Stimulated activated naive CD8-positive, alpha-beta T cell treated with anti-CD3 and anti-CD28 coated beads, Interleukin-15, amount 100 ng/mL, for 72 hours (primary cell): ENCODE measurements around the gene TCF15.
A peak's percentile ranks its signal among the peaks of the same experiment; 100 is the strongest.

ENCODE experiments used
- ATAC-seq: fragments of 150-1000 bp; cut with Tn5 transposase; 2 replicates; pipeline ENCODE4 v1.10.0; 2021; ENCODE audit warnings: mild to moderate bottlenecking, moderate library complexity
- DNase-seq, 2 donors: peaks; one replicate each; pipeline ENCODE4 v3.0.0; 2021 to 2022
- H3K27ac Mint-ChIP-seq, 2 donors: one replicate each; pipeline ENCODE4 v1.8.0; 2022; ENCODE audit warnings: mild to moderate bottlenecking in 2 of 2, mixed read lengths in 2 of 2, moderate library complexity in 2 of 2
- H3K27me3 Mint-ChIP-seq: one replicate; pipeline ENCODE4 v1.8.0; 2022; ENCODE audit warnings: mixed read lengths
- H3K4me1 Mint-ChIP-seq: one replicate; pipeline ENCODE4 v1.8.0; 2022; ENCODE audit warnings: mild to moderate bottlenecking, mixed read lengths
- H3K4me3 Mint-ChIP-seq, 2 donors: one replicate each; pipeline ENCODE4 v1.8.0; 2022; ENCODE audit warnings: mild to moderate bottlenecking in 2 of 2, mixed read lengths in 2 of 2, moderate library complexity in 1 of 2
- H3K9me3 Mint-ChIP-seq, 2 donors: one replicate each; pipeline ENCODE4 v1.8.0; 2022; ENCODE audit warnings: mixed read lengths in 2 of 2

The TCF15 gene

DNA sequence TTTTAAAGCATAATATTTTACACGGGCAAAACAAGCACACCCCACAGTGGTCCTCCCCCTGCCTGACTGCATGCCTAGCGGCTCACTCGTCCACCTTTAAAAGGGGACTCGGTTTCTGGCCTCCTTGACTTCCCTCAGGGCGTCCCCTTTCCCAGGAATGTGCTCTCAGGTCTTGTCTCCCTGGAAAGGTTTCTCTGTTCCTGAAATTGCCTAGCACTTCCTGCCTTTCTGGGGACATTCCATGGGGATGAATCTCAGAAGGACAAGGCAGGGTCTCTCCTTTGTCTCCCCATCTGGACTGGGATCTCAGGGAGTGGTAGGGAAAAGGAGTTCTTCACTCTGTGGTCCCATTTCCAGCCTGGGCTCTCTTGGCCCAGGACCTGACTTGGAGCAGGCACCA is 4.9 kb downstream of the TCF15 start:
- no peaks in the 10 kb centered on the region for H3K9me3 Mint-ChIP-seq
- DNase-seq, result no peak
- H3K4me1 Mint-ChIP-seq, result peaks cover 5% of the 10 kb centered on the region
- H3K27ac Mint-ChIP-seq, result no peak overlapping the region
- ATAC-seq, result no peak
- no peak overlapping the region for H3K4me3 Mint-ChIP-seq
- H3K27me3 Mint-ChIP-seq, result peaks cover 39% of the 10 kb centered on the region

DNA sequence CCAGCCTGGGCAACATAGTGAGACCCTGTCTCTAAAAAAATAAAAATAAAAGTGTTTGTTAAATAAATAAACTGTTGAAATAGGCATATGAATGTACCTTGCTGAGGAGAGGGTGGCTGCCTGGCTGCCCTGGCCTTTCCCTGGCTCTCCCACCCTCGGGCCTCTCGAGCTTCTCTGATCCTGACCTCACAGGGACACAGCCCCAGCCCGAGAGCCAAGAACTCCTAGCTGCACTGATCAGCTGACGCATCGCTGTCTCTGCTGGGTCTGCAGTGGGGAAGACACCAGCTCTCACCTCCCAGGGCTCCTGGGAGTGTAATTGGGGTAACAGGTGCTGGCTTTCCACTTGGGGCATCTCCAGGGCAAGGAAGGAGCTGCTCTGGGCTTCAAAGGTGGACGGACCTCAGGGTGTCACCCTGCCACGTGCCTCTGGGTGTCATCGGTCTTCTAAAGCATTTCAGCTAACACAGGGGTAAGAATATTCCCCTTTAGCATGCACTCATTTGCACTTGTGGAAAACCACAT is 6.9 kb downstream of the TCF15 start:
- DNase-seq (no peak), ATAC-seq (no peak)
- Mint-ChIP-seq H3K27me3 (peaks cover 27% of the 10 kb centered on the region), H3K9me3 (no peaks in the 10 kb centered on the region), H3K27ac (no peak overlapping the region), H3K4me3 (no peak overlapping the region), H3K4me1 (peaks cover 4% of the 10 kb centered on the region)

DNA sequence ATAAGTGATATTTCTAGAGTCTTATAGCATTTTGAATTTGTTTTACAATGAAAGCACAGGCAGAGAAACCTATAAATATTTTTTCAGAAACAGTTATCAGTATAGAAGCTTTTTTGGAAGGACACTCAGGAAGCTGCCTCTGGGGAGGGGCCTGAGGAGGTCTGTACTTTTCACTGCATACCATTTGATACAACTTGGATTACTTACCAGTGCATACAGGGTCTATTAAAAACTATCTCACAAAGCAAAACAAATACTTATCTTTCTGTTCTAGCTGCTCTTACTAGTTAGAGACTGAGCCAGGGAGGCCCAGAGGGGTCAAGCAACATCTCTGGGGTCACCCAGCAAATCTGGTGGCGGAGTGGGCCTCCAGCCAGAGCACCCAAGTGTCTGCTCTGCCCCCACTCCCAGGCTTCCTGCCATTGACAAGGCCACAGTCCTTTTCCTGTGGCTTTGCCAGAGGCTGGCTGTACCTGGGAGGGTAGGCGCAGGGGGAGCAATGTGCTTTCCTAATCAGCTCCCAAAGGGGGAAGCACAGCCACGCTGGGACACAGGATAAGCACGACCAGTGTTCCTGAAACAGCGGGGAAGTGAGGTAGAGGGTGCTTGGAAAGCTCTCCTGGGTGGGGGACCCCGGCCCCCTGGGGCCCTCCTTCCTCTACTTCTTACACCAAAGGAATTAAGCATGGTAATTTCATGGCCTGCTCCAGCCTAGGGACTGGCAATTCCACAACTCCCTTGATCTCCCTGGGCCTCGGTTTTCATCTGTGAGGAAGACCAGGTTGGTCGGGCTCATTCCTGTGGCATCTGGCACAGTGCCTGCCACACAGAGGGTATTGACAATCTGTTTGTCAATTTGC is 7.8 kb downstream of the TCF15 start:
- no peaks in the 10 kb centered on the region for H3K4me1 Mint-ChIP-seq
- no peak overlapping the region for H3K4me3 Mint-ChIP-seq
- DNase-seq (no peak), ATAC-seq (no peak)
- H3K27ac Mint-ChIP-seq, result no peak overlapping the region
- no peaks in the 10 kb centered on the region for H3K9me3 Mint-ChIP-seq
- H3K27me3 Mint-ChIP-seq, result peaks cover 19% of the 10 kb centered on the region

DNA sequence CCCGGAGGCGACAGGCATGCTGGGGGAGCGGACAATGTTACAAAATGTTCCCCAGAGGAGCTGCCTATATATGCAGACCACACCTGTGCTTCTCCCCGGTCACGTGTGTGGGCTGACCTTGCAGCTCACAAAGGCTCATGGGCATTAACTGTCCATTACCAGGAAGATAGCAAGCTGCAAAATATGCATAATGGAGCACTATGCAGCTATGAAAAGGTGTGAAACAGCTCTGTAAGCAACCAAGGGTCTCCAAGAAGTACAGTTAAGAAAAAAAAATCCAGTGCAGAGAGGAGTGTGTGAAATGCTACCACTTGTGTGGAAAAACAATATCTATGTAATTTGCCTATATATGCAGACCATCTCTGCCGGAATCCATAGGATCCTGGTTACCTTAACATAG is 9.4 kb downstream of the TCF15 start:
- H3K27ac Mint-ChIP-seq, result no peak overlapping the region
- DNase-seq (no peak), ATAC-seq (no peak)
- no peaks in the 10 kb centered on the region for H3K9me3 Mint-ChIP-seq
- H3K4me1 Mint-ChIP-seq, result no peaks in the 10 kb centered on the region
- peaks cover 7% of the 10 kb centered on the region for H3K27me3 Mint-ChIP-seq
- no peak overlapping the region for H3K4me3 Mint-ChIP-seq

DNA sequence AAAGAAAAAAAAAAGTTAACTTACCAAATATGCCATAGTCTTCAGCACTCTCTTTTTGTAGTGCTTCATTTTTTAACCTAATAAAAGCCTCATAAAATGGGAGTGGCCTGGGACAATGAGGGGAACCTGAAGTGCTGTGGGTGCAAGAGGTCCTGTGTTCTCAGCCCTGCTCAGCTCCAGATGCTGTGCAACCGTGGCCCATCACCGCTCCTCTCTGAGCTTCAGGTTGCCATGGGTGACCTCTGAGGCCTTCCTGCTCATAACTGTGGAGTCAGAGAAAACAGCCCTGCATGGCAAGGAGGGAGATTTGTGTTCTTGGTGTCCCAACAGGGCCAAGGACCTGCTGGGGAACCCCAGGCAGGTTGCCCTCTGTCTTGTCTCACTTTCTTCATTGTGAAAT is 10.0 kb downstream of the TCF15 start:
- no peak overlapping the region for H3K27ac Mint-ChIP-seq
- H3K4me3 Mint-ChIP-seq, result no peak overlapping the region
- H3K9me3 Mint-ChIP-seq, result no peaks in the 10 kb centered on the region
- DNase-seq (no peak), ATAC-seq (no peak)
- no peaks in the 10 kb centered on the region for H3K4me1 Mint-ChIP-seq
- peaks cover 7% of the 10 kb centered on the region for H3K27me3 Mint-ChIP-seq

DNA sequence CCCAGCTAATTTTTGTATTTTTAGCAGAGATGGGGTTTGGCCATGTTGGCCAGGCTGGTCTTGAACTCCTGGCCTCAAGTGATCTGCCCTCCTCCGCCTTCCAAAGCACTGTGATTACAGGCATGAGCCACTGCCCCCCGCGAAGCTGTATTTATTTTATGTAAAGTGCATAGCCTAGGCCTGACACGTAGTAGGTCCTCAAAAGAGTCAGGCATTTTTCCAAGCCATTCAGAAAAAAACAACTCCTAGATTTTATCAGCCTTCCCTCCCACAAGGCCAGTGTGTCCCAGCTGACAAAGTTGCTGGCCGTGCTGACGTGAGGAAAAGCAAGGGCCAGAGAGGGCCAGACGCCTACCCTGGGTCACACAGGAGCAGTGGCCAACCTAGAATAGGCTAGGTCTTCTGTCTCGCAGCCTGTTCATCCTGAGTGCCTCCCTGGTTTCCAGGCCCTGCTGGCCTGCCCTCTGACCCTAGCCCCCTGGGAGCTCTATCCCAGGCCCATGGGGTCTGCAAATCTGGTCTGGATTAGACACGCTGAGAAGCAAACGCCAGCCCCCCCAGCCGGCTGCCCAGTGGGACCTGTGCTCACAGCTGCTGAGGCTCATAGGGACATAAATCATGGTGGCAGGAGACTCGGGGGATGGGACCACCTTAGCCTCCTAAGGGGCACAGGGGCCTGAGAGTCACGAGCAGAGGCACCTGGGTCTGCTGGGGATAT is 11.8 kb downstream of the TCF15 start:
- Mint-ChIP-seq H3K4me1 (no peaks in the 10 kb centered on the region), H3K9me3 (no peaks in the 10 kb centered on the region), H3K27me3 (peaks cover 4% of the 10 kb centered on the region), H3K27ac (peak overlapping the region in 1 of 2 donors; percentile 54), H3K4me3 (no peak overlapping the region)
- ATAC-seq, result no peak
- DNase-seq, result no peak

DNA sequence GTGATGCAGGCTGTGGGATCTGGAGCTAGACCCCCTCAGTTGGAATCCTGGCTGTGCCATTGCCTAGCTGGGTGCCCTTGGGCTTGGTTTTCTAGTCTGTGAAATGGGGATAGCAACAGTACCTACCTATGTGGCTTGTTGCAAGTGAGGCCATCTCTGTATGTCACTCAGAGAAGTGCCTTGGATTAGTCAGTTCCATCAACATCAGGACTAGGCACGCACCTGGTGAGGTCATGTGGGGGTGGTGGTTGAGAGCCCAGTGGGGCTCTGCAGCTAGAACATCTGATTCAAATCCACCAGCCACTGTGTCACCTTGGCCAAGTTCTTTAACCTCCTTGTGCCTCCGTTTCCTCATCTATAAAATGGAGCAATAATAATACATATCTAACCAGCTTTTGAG is 12.5 kb downstream of the TCF15 start:
- no peaks in the 10 kb centered on the region for H3K4me1 Mint-ChIP-seq
- H3K4me3 Mint-ChIP-seq, result no peak overlapping the region
- no peak overlapping the region for H3K27ac Mint-ChIP-seq
- H3K27me3 Mint-ChIP-seq, result peaks cover 12% of the 10 kb centered on the region
- no peak for ATAC-seq
- no peaks in the 10 kb centered on the region for H3K9me3 Mint-ChIP-seq
- DNase-seq, result no peak

DNA sequence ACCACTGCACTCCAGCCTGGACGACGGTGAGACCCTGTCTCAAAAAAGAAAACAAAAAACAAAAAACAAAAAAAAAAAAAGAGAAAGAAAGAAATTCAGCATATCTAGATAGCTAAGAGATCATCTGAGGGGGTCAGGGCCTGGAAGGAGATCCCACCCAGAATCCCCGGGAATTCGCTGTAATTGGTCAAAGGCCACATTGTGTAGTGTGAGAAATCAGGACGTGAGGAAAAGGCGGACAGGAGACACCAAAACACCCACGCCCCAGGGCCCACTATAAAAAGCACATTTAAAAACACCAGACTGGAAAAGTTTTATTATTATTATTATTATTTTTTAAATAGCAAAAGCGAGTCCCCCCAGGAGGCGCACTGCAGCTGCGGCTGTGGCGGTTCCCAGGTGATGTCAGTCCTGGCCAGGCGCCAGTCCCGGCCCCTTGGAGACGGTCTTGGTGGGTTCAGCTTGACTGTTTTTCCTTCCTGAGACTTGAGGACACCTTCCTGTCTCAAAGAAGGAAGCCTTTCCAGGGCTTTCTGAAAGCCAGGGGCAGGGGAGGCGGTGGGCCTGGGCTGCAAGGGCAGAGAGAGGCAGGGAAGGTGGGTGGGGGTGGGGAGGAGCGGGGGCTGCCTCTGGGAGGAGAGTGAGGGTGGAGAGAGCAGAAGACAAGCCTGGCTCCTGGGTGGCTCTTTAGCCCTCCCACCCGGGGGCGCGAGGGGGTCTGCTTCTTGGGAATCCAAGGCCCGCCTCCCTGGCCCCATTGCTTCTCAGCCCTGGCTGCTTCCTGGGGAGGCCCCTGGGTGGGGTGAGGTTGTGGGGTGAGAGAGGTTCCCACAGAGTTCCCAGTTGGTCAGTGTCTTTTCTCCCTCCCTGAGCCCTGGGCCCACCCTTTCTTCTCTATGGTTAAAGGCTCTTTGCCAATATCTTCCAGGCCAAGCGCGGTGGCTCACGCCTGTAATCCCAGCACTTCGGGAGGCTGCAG is 14.5 kb downstream of the TCF15 start:
- Mint-ChIP-seq H3K27ac (no peak overlapping the region), H3K27me3 (peaks cover 31% of the 10 kb centered on the region), H3K4me1 (no peaks in the 10 kb centered on the region), H3K9me3 (no peaks in the 10 kb centered on the region), H3K4me3 (no peak overlapping the region)
- ATAC-seq (no peak), DNase-seq (no peak)

DNA sequence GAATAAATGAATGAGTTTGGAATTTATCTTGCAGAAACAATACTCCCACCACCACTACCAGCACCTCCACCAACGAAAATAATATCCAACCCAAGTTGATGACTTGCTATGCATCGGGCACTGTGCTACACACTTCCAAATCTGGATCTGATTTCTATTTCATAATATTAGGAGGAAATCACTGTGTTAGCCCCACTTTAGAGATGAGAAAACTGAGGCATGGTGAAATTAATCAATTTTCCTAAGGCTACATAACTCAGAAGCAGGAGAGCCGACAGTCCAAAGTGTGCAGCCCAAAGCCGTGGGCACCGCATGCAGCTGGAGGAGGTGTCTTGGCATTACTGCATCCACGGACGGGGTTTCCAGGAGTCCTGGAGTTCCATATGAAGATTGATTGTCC is 17.6 kb downstream of the TCF15 start:
- no peak for ATAC-seq
- DNase-seq, result no peak
- no peak overlapping the region for H3K27ac Mint-ChIP-seq

DNA sequence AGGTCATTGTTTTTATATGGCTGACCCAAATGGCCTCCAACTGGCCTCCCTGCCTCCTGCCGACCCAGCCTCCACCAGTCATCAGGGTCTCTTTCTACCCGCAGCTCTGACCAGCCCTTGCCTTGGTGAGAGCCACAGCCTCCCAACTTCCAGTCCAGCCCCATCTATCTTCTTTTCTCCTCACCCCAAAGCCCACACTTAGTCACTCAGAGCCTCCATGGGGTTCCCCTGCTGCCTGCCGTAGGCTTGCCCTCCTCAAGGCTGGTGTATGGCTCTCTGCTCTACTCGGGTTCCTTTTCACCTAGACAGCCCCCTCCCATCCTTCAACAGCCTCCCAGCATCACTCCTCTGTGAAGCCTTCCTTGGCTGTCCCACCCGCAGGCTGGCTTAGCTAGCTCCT is 18.2 kb downstream of the TCF15 start:
- ATAC-seq (no peak), DNase-seq (no peak)
- H3K9me3 Mint-ChIP-seq, result no peaks in the 10 kb centered on the region
- no peak overlapping the region for H3K27ac Mint-ChIP-seq
- H3K4me3 Mint-ChIP-seq, result no peak overlapping the region
- H3K4me1 Mint-ChIP-seq, result no peaks in the 10 kb centered on the region
- peaks cover 38% of the 10 kb centered on the region for H3K27me3 Mint-ChIP-seq

More for the DNA sequence above, 17.6 kb downstream of the TCF15 start:
- Mint-ChIP-seq H3K9me3 (no peaks in the 10 kb centered on the region), H3K4me1 (no peaks in the 10 kb centered on the region), H3K4me3 (no peak overlapping the region), H3K27me3 (peaks cover 38% of the 10 kb centered on the region)

DNA sequence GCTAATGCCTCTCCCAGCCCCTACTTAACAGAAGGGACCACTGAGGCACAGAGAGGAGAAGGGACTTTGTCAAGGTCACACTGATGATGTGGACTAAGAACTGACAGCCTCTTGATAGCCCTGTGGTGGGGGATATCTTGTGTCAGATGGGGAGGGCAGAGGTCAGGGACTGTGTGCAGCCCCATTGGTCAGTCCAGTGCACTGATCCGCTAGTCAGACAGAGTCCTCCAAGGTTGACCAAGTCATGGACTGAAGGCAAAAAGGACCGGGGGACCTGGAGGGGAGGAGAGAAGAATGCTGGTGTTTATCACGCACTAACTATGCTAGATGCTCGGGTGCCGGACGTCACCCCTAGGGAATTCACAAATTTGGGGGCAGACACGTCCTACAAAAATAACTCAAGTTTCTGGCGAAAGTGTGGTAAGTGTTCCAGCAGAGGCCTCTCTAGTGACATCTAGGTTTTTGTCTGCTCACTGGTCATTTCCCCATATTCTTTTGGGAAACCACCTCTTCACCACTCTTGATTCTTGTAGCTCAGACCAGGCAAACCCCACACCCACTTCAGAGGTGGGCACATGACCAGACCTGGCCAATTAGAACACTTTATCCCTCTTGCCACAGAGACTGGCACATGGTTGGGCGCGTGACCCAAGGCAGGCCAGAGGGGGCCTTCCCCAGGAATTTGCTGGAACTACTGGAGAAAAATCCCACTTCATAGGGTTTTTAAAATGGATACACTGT is 21.0 kb downstream of the TCF15 start:
- no peaks in the 10 kb centered on the region for H3K9me3 Mint-ChIP-seq
- H3K27ac Mint-ChIP-seq, result no peak overlapping the region
- no peak overlapping the region for H3K4me3 Mint-ChIP-seq
- H3K27me3 Mint-ChIP-seq, result peaks cover 38% of the 10 kb centered on the region
- ATAC-seq, result peak; percentile 60
- DNase-seq, result no peak
- no peaks in the 10 kb centered on the region for H3K4me1 Mint-ChIP-seq

DNA sequence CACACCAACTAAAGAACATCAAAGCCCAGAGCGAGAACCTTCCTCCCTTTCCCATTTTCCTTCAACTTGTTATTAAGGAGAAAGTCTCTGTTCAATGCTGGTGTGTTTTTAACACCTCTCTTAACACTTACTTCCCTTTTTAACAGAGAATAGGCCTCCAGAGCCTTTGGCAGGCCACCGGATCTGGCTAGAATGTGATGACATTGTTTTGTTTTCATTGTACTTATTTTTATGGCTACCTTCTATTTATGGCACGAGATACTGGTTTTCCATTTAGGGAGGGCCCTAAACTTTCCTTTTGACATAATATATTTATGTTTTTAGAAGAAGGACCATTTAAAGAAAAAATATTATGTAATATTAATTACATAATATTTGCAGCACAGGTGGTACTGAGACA is 21.6 kb downstream of the TCF15 start:
- no peaks in the 10 kb centered on the region for H3K4me1 Mint-ChIP-seq
- ATAC-seq, result no peak
- no peak for DNase-seq
- H3K27me3 Mint-ChIP-seq, result peaks cover 36% of the 10 kb centered on the region
- H3K4me3 Mint-ChIP-seq, result no peak overlapping the region
- H3K9me3 Mint-ChIP-seq, result no peaks in the 10 kb centered on the region
- H3K27ac Mint-ChIP-seq, result no peak overlapping the region

DNA sequence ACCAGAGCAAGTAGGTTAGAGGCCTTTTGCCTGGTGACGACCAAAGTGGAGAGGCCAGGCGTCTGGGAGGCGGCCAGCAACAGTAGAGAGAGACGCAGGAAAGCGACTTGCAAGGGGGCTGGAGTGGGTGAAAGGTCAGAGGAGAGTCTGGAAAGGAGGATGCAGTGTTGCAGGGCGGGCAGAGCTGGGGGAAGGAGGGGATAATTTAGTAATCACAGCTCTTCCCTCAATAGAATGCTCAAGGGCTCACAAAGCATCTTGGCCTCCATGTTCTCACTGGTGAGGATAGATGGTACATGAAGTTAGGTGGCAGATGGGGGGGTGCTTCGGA is 25.2 kb downstream of the TCF15 start:
- H3K9me3 Mint-ChIP-seq, result no peaks in the 10 kb centered on the region

DNA sequence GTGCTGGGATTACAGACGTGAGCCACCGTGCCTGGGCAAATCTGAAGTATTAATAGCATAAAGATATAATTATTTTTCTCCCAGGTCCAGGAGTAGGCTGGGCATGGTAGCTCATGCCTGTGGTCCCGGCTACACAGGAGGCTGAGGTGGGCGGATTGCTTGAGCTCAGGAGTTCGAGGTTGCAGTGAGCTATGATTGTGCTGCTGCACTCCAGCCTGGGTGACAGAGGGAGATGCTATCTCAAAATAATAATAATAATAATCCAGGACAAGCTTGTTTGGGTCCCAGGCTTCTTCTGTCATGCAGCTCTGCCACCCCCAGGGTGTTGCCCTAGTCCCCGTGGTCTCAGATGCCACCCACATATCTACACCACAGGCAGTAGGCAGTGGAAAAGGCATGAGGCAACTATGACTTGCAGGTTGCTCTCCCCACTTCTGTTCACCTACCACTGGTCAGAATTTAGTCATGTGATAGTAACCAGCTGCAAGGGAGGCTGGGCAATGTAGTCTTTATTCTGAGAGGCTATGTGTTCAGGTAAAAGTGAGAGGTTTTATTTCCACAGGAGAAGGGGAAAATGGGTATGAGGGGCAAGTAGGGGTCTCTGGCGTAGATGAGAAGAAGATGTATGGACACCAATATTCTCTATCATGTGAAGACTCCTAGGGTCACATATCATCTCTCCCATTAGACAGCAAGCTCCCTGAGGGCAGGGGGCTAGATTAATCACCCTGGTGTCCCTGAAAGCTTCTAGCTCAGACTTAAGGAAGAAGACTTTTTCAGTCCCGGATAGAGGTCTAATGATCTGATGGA is 25.7 kb downstream of the TCF15 start:
- ATAC-seq (peak; percentile 83), DNase-seq (no peak)
- Mint-ChIP-seq H3K4me3 (no peak overlapping the region), H3K4me1 (no peaks in the 10 kb centered on the region), H3K9me3 (no peaks in the 10 kb centered on the region), H3K27ac (no peak overlapping the region), H3K27me3 (peaks cover 8% of the 10 kb centered on the region)

More for the DNA sequence above, 25.2 kb downstream of the TCF15 start:
- Mint-ChIP-seq H3K4me3 (no peak overlapping the region), H3K27me3 (peaks cover 8% of the 10 kb centered on the region), H3K4me1 (no peaks in the 10 kb centered on the region), H3K27ac (no peak overlapping the region)
- ATAC-seq (no peak), DNase-seq (no peak)
